Calu3 (cell line): ENCODE data around the gene CYTH1. TPM values are rescaled to one million over a fixed set of nuclear protein-coding genes. Genes with fewer than 3 reads are reported as not detected.

Source experiments
- BruUV-seq: library from RNA; stranded (reverse); fragments of 400-500 nt; replicated peaks from 2 replicates; lab custom pipeline; 2021; lab: Mats Ljungman, UMichigan
- CTCF ChIA-PET: fragments of 300-600 bp; sonication (Branson Sonifier 250); formaldehyde crosslinking; loops from one replicate; lab custom pipeline; 2022; ENCODE audit warnings: antibody characterized with exemption; lab: Charles Lee
- DNase-seq: peaks from one replicate; pipeline ENCODE4 v3.0.0; 2022
- H3K27ac Mint-ChIP-seq: one replicate; pipeline ENCODE4 v1.8.0; 2022; ENCODE audit warnings: mixed read lengths; ENCODE audit not compliant: unreplicated experiment
- H3K27me3 Mint-ChIP-seq: one replicate; pipeline ENCODE4 v1.8.0; 2022; ENCODE audit warnings: mixed read lengths; ENCODE audit not compliant: unreplicated experiment
- H3K36me3 Mint-ChIP-seq: one replicate; pipeline ENCODE4 v1.8.0; 2022; ENCODE audit warnings: mild to moderate bottlenecking, moderate library complexity, mixed read lengths; ENCODE audit not compliant: insufficient read depth, unreplicated experiment
- H3K4me1 Mint-ChIP-seq: one replicate; pipeline ENCODE4 v1.8.0; 2022; ENCODE audit warnings: mild to moderate bottlenecking, low read depth, mixed read lengths; ENCODE audit not compliant: unreplicated experiment
- H3K4me3 Mint-ChIP-seq: one replicate; pipeline ENCODE4 v1.8.0; 2022; ENCODE audit warnings: mild to moderate bottlenecking, low read depth, moderate library complexity, mixed read lengths; ENCODE audit not compliant: unreplicated experiment
- H3K9me3 Mint-ChIP-seq: one replicate; pipeline ENCODE4 v1.8.0; 2022; ENCODE audit warnings: low read depth, mixed read lengths; ENCODE audit not compliant: unreplicated experiment
- CTCF ChIP-seq: fragments of 200-600 bp; IDR thresholded peaks from one replicate; pipeline ENCODE4 v1.8.0; 2022; ENCODE audit warnings: antibody characterized with exemption; ENCODE audit not compliant: unreplicated experiment
- intact Hi-C: fragments of 100-400 bp; cut with micrococcal nuclease; formaldehyde crosslinking; loops from one replicate; pipeline ENCODE4 v1.10.0; 2022; ENCODE audit not compliant: unreplicated experiment
- total RNA-seq: library from RNA; stranded (reverse); gene quantifications from 2 replicates; pipeline ENCODE4 v1.2.3, GENCODE V29; 2022

Gene CYTH1
- total RNA-seq, 1 experiment from 2014 or later, result 40.5 TPM

- CTCF ChIA-PET, result interaction anchor here (0.5 to 1.1 kb wide), 4 partner anchors 21 to 266 kb away, joined by 3 read pairs; no protein-coding TSS in a partner anchor
- BruUV-seq, result no TSS peak
- H3K4me1 Mint-ChIP-seq, result peaks cover 26% of the 10 kb centered on the region
Observed at GRCh38 chr17:78712043-78712442, 70.0 kb downstream of the CYTH1 start.

GRCh38 chr17:78710607-78711006, 71.5 kb downstream of the CYTH1 start:
- Mint-ChIP-seq H3K9me3 (no peaks in the 10 kb centered on the region), H3K4me3 (no peak overlapping the region), H3K27ac (no peak overlapping the region), H3K27me3 (no peaks in the 10 kb centered on the region), H3K36me3 (peaks cover 9% of the 10 kb centered on the region), H3K4me1 (peaks cover 19% of the 10 kb centered on the region)
- CTCF ChIA-PET, result interaction anchor here (1.0 kb wide), 1 partner anchor 214 kb away, joined by 4 read pairs; no protein-coding TSS in a partner anchor
- no peak for TF ChIP-seq CTCF
- DNase-seq, result no peak
- intact Hi-C loops, result no loop called here
- BruUV-seq, result no TSS peak

More at GRCh38 chr17:78712043-78712442, 70.0 kb downstream of the CYTH1 start:
- Mint-ChIP-seq H3K4me3 (no peak overlapping the region), H3K9me3 (no peaks in the 10 kb centered on the region), H3K27ac (no peak overlapping the region), H3K36me3 (peaks cover 11% of the 10 kb centered on the region), H3K27me3 (no peaks in the 10 kb centered on the region)
- intact Hi-C loops, result no loop called here
- no peak for TF ChIP-seq CTCF
- no peak for DNase-seq

- no peak for TF ChIP-seq CTCF
- no peaks in the 10 kb centered on the region for H3K27me3 Mint-ChIP-seq
- CTCF ChIA-PET, result interaction anchor here (0.8 to 1.0 kb wide), 2 partner anchors 188 to 213 kb away, joined by 3 to 4 read pairs; no protein-coding TSS in a partner anchor
- no TSS peak for BruUV-seq
- no peak overlapping the region for H3K27ac Mint-ChIP-seq
- H3K4me3 Mint-ChIP-seq, result no peak overlapping the region
- intact Hi-C loops, result loop anchor here (2.0 kb wide), 1 partner anchor 213 kb away; no protein-coding TSS in a partner anchor
- no peak for DNase-seq
- peaks cover 9% of the 10 kb centered on the region for H3K36me3 Mint-ChIP-seq
- no peaks in the 10 kb centered on the region for H3K9me3 Mint-ChIP-seq
- H3K4me1 Mint-ChIP-seq, result peaks cover 11% of the 10 kb centered on the region
Observed at GRCh38 chr17:78709751-78710181, 72.3 kb downstream of the CYTH1 start.

- no TSS peak for BruUV-seq
- Mint-ChIP-seq H3K27me3 (no peaks in the 10 kb centered on the region), H3K4me1 (peaks cover 6% of the 10 kb centered on the region), H3K36me3 (peaks cover 5% of the 10 kb centered on the region), H3K9me3 (no peaks in the 10 kb centered on the region), H3K27ac (no peak overlapping the region), H3K4me3 (no peak overlapping the region)
- CTCF ChIA-PET, result interaction anchor here (0.8 to 2.5 kb wide), 5 partner anchors 92 to 212 kb away, joined by 3 to 14 read pairs (median 4); no protein-coding TSS in a partner anchor
- no peak for TF ChIP-seq CTCF
- intact Hi-C loops, result loop anchor here (2.0 kb wide), 1 partner anchor 212 kb away; no protein-coding TSS in a partner anchor
- no peak for DNase-seq
Observed at GRCh38 chr17:78709119-78709681, 72.9 kb downstream of the CYTH1 start.
